Measurements from ENCODE around the gene SLITRK5. TPM values are rescaled to one million over a fixed set of nuclear protein-coding genes. Genes with fewer than 3 reads are reported as not detected.

Gene SLITRK5
- total and polyA plus RNA-seq, 11 donors: under 0.01 to 0.61 (median 0.02) TPM; not detected in 3

DNA sequence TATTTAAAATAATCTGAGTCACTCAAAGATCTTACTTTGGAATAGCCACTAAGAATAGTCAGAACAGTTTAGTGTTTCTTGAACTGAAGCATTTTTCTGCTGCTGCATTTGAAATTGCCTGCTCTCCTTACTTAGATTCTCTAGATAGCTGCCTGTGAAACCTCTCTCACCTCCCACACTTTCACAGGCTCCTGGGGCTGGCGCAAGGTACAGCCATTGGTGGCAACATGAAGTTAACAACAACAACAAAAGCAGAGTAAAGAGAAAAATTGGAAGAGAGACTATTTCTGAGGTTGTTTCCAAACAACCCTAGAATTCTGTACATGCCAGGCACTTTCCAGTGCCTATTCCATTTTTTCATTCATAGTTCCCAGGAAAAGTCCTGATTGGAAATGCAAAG lies 25.3 kb downstream of the SLITRK5 start:
- no peaks in the 10 kb centered on the region for H3K4me1 ChIP-seq
- intact Hi-C loops (cut with DNase I): no loop called here
- H3K4me3 ChIP-seq: no peak overlapping the region
- WGBS, 4 donors: 79 to 86% (median 82%) methylated on average over 1 of the region's 1 CpG
- H3K27ac ChIP-seq: no peak overlapping the region
- H3K9me3 ChIP-seq: peaks cover 0 to 4% (median 0%) of the 10 kb centered on the region in 12 donors
- no peaks in the 10 kb centered on the region for H3K36me3 ChIP-seq
- TF ChIP-seq POLR2A (IDR thresholded peaks at IDR 0.05): no peak
- TF ChIP-seq, protein P1, sequence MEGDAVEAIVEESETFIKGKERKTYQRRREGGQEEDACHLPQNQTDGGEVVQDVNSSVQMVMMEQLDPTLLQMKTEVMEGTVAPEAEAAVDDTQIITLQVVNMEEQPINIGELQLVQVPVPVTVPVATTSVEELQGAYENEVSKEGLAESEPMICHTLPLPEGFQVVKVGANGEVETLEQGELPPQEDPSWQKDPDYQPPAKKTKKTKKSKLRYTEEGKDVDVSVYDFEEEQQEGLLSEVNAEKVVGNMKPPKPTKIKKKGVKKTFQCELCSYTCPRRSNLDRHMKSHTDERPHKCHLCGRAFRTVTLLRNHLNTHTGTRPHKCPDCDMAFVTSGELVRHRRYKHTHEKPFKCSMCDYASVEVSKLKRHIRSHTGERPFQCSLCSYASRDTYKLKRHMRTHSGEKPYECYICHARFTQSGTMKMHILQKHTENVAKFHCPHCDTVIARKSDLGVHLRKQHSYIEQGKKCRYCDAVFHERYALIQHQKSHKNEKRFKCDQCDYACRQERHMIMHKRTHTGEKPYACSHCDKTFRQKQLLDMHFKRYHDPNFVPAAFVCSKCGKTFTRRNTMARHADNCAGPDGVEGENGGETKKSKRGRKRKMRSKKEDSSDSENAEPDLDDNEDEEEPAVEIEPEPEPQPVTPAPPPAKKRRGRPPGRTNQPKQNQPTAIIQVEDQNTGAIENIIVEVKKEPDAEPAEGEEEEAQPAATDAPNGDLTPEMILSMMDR (IDR thresholded peaks at IDR 0.05): no peak
- DNase-seq (no peak), ATAC-seq (no peak)
- no peaks in the 10 kb centered on the region for H3K27me3 ChIP-seq

DNA sequence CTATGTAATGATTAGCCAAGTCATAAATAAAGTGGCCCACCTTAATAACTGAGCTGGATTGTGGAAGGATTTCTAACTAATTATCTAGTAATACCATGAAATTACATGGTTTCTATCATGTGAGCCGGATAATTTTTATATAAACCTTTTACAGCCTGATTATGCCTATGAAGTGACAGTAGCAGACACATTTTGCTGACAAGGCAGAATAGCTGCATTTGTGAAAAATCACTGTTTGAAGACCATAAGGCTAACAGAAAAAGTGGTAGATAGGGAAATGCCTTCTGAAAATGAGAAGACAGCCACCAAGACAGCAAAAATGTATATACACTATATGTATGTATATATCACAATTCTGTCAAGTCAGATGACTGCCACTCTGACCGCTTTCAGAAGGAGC lies 27.1 kb downstream of the SLITRK5 start:
- H3K27me3 ChIP-seq: no peaks in the 10 kb centered on the region
- TF ChIP-seq, protein P1 (IDR thresholded peaks at IDR 0.05): no peak
- no peak for TF ChIP-seq POLR2A (IDR thresholded peaks at IDR 0.05)
- ATAC-seq: no peak
- H3K4me1 ChIP-seq: no peaks in the 10 kb centered on the region
- no peak overlapping the region for H3K27ac ChIP-seq
- no peak overlapping the region for H3K4me3 ChIP-seq
- no peaks in the 10 kb centered on the region for H3K36me3 ChIP-seq
- 89 to 91% (median 90%) methylated on average over 2 of the region's 2 CpGs for WGBS, 4 donors
- H3K9me3 ChIP-seq: peaks cover 0 to 4% (median 0%) of the 10 kb centered on the region in 12 donors
- DNase-seq: no peak
- intact Hi-C loops (cut with DNase I): no loop called here

DNA sequence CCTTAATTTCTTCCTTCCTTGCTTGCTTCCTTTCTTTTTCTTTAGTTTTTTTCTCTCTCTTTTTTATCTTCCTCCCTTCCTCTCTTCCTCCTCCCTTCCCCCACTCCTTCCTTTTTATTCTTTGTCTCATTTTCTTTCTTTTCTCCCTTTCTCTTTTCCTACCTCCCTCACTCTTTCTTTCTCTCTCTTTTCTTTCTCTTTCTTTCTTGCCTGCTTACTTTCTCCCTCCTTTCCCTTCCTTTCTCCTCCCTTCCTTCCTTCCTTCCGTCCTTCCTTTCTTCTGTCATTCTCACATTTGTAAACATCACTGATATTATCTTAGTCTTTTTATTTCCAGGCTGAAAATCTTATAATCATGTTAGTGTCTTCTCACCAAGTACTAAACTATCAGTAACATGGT lies 38.8 kb downstream of the SLITRK5 start:
- ATAC-seq: no peak
- H3K36me3 ChIP-seq: no peaks in the 10 kb centered on the region
- 57 to 76% (median 58%) methylated on average over 1 of the region's 1 CpG for WGBS, 4 donors

DNA sequence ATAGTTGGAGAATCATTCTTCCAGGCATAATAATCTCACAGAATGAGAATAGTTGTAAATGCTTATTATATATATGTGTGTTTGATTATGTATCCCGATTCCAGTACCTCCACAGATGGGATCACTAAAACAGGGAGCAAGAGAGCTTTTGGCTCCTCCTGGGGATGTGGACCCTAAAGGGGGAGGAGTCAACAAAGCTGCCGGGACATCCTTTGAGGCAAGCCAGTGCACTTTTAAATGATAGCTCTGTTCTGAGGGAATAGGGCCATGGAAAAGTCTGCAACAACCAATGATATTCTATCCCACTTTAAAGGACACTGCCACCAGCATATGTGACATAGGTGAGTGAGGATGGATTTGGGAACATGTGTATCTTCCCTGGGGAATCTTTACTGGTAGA lies 40.8 kb downstream of the SLITRK5 start:
- DNase-seq (no peak), ATAC-seq (no peak)
- Histone ChIP-seq H3K36me3 (no peaks in the 10 kb centered on the region), H3K4me1 (no peaks in the 10 kb centered on the region), H3K9me3 (no peaks in the 10 kb centered on the region), H3K27ac (no peak overlapping the region), H3K27me3 (peaks cover 0 to 3% (median 0%) of the 10 kb centered on the region in 9 donors), H3K4me3 (no peak overlapping the region)
- 53 to 68% (median 60%) methylated on average over 2 of the region's 2 CpGs for WGBS, 4 donors
- TF ChIP-seq, protein P1 (IDR thresholded peaks at IDR 0.05): no peak
- intact Hi-C loops (cut with DNase I): no loop called here

More for the DNA sequence above, 38.8 kb downstream of the SLITRK5 start:
- H3K27me3 ChIP-seq: peaks cover 0 to 3% (median 0%) of the 10 kb centered on the region in 9 donors
- DNase-seq: no peak
- H3K4me3 ChIP-seq: no peak overlapping the region
- no peaks in the 10 kb centered on the region for H3K9me3 ChIP-seq
- no peak for TF ChIP-seq POLR2A (IDR thresholded peaks at IDR 0.05)
- TF ChIP-seq, protein P1 (IDR thresholded peaks at IDR 0.05): no peak
- no peaks in the 10 kb centered on the region for H3K4me1 ChIP-seq
- H3K27ac ChIP-seq: no peak overlapping the region
- intact Hi-C loops (cut with DNase I): no loop called here

Measured in heart left ventricle (tissue), 16 donors.